ENCODE measurements around the gene MATN1.

The MATN1 gene

GRCh38 chr1:30745156-30745833, 21.9 kb upstream of the MATN1 start:
- no peak for DNase-seq (ENCODE audit: low read depth)

- no peak for DNase-seq (ENCODE audit: low read depth)
Observed at GRCh38 chr1:30744060-30744756, 20.8 kb upstream of the MATN1 start.

GRCh38 chr1:30743584-30744059, 20.2 kb upstream of the MATN1 start:
- peak; percentile 76 for DNase-seq (ENCODE audit: low read depth)

GRCh38 chr1:30742963-30743559, 19.7 kb upstream of the MATN1 start:
- DNase-seq (ENCODE audit: low read depth): no peak

GRCh38 chr1:30742300-30742962, 19.0 kb upstream of the MATN1 start:
- DNase-seq (ENCODE audit: low read depth): no peak

GRCh38 chr1:30741239-30741894, 18.0 kb upstream of the MATN1 start:
- DNase-seq (ENCODE audit: low read depth): no peak

- DNase-seq (ENCODE audit: low read depth): no peak
Observed at GRCh38 chr1:30740251-30741238, 17.2 kb upstream of the MATN1 start.

- no peak for DNase-seq (ENCODE audit: low read depth)
Observed at GRCh38 chr1:30739601-30740000, 16.2 kb upstream of the MATN1 start.

GRCh38 chr1:30738715-30739559, 15.6 kb upstream of the MATN1 start:
- DNase-seq (ENCODE audit: low read depth): no peak

- DNase-seq (ENCODE audit: low read depth): no peak
Observed at GRCh38 chr1:30738040-30738714, 14.8 kb upstream of the MATN1 start.

GRCh38 chr1:30737357-30738039, 14.1 kb upstream of the MATN1 start:
- no peak for DNase-seq (ENCODE audit: low read depth)

- DNase-seq (ENCODE audit: low read depth): no peak
Observed at GRCh38 chr1:30735668-30736498, 12.5 kb upstream of the MATN1 start.

- DNase-seq (ENCODE audit: low read depth): no peak
Observed at GRCh38 chr1:30735124-30735523, 11.7 kb upstream of the MATN1 start.

- no peak for DNase-seq (ENCODE audit: low read depth)
Observed at GRCh38 chr1:30734580-30734979, 11.2 kb upstream of the MATN1 start.

- DNase-seq (ENCODE audit: low read depth): no peak
Observed at GRCh38 chr1:30734106-30734505, 10.7 kb upstream of the MATN1 start.

GRCh38 chr1:30733493-30733892, 10.1 kb upstream of the MATN1 start:
- no peak for DNase-seq (ENCODE audit: low read depth)

GRCh38 chr1:30732277-30732996, 9.1 kb upstream of the MATN1 start:
- DNase-seq (ENCODE audit: low read depth): no peak
